Measurements from ENCODE around the gene SLC25A23.

The SLC25A23 gene

GRCh38 chr19:6483235-6483634 is 23.6 kb upstream of the SLC25A23 start:
- Histone ChIP-seq H2AFZ (ENCODE audit: low read length) (no peak overlapping the region), H2BK15ac (ENCODE audit: low read length) (no peak overlapping the region), H3K4me1 (ENCODE audit: control insufficient read depth in 2 of 2, insufficient read depth in 1 of 2, low read depth in 1 of 2, low read length in 2 of 2) (peaks cover 1 to 2% of the 10 kb centered on the region in 2 donors), H4K8ac (ENCODE audit: low read depth, low read length) (no peak overlapping the region), H3K36me3 (replicated peaks in 1 of 2; ENCODE audit: control insufficient read depth in 2 of 2, insufficient read depth in 2 of 2, low read length in 2 of 2) (no peaks in the 10 kb centered on the region), H3K79me1 (ENCODE audit: low read depth, low read length) (no peaks in the 10 kb centered on the region), H2AK5ac (ENCODE audit: low read depth, low read length) (no peak overlapping the region), H2BK12ac (ENCODE audit: low read length) (no peak overlapping the region), H3K4ac (ENCODE audit: low read length) (no peak overlapping the region), H3K27ac (replicated peaks; ENCODE audit: low read length) (no peak overlapping the region), H2BK120ac (ENCODE audit: low read depth, low read length) (no peak overlapping the region), H3K4me2 (ENCODE audit: insufficient read depth, low read length, poor library complexity, severe bottlenecking) (no peak overlapping the region), H3K9me3 (replicated peaks in 1 of 2; ENCODE audit: control insufficient read depth in 2 of 2, insufficient read depth in 1 of 2, low read depth in 1 of 2, low read length in 2 of 2) (no peaks in the 10 kb centered on the region), H3K9ac (ENCODE audit: low read depth, low read length, poor library complexity) (no peak overlapping the region), H3K14ac (ENCODE audit: low read length) (no peak overlapping the region), H3K23ac (ENCODE audit: low read depth, low read length, poor library complexity) (no peak overlapping the region), H4K91ac (ENCODE audit: low read depth, low read length, poor library complexity) (no peak overlapping the region), H3K27me3 (ENCODE audit: control insufficient read depth in 3 of 3, insufficient read depth in 3 of 3, low read depth in 1 of 3, low read length in 3 of 3) (peaks cover 0 to 22% (median 0%) of the 10 kb centered on the region in 3 experiments), H3K18ac (ENCODE audit: low read length) (no peak overlapping the region), H2BK5ac (ENCODE audit: low read length) (no peak overlapping the region), H3K4me3 (ENCODE audit: low read length in 2 of 2) (no peak overlapping the region)
- DNase-seq (ENCODE audit: low spot score), result no peak
- WGBS, 2 donors (ENCODE audit: extremely low coverage in 2 of 2, insufficient read length in 2 of 2, insufficient replicate concordance in 1 of 2), result no CpG with 5 or more reads among the region's 3 CpGs

GRCh38 chr19:6482343-6482686 is 22.7 kb upstream of the SLC25A23 start:
- no peak for DNase-seq (ENCODE audit: low spot score)
- H3K27me3 ChIP-seq (ENCODE audit: control insufficient read depth in 3 of 3, insufficient read depth in 3 of 3, low read depth in 1 of 3, low read length in 3 of 3), result peaks cover 0 to 22% (median under 1%) of the 10 kb centered on the region in 3 experiments
- no CpG with 5 or more reads among the region's 8 CpGs for WGBS, 2 donors (ENCODE audit: extremely low coverage in 2 of 2, insufficient read length in 2 of 2, insufficient replicate concordance in 1 of 2)
- H2BK120ac ChIP-seq (ENCODE audit: low read depth, low read length), result no peak overlapping the region
- H2BK12ac ChIP-seq (ENCODE audit: low read length), result no peak overlapping the region
- no peaks in the 10 kb centered on the region for H3K79me1 ChIP-seq (ENCODE audit: low read depth, low read length)
- H3K23ac ChIP-seq (ENCODE audit: low read depth, low read length, poor library complexity), result no peak overlapping the region
- peak overlapping the region; percentile 76 for H2AFZ ChIP-seq (ENCODE audit: low read length)
- no peak overlapping the region for H4K8ac ChIP-seq (ENCODE audit: low read depth, low read length)
- no peak overlapping the region for H3K27ac ChIP-seq (replicated peaks; ENCODE audit: low read length)
- no peak overlapping the region for H3K4ac ChIP-seq (ENCODE audit: low read length)
- no peak overlapping the region for H3K9ac ChIP-seq (ENCODE audit: low read depth, low read length, poor library complexity)
- no peak overlapping the region for H4K91ac ChIP-seq (ENCODE audit: low read depth, low read length, poor library complexity)
- H3K4me3 ChIP-seq (ENCODE audit: low read length in 2 of 2), result no peak overlapping the region
- H2BK15ac ChIP-seq (ENCODE audit: low read length), result no peak overlapping the region
- peaks cover 1 to 2% of the 10 kb centered on the region in 2 donors for H3K4me1 ChIP-seq (ENCODE audit: control insufficient read depth in 2 of 2, insufficient read depth in 1 of 2, low read depth in 1 of 2, low read length in 2 of 2)
- H3K9me3 ChIP-seq (replicated peaks in 1 of 2; ENCODE audit: control insufficient read depth in 2 of 2, insufficient read depth in 1 of 2, low read depth in 1 of 2, low read length in 2 of 2), result no peaks in the 10 kb centered on the region
- peak overlapping the region; percentile 25 for H2AK5ac ChIP-seq (ENCODE audit: low read depth, low read length)
- H3K14ac ChIP-seq (ENCODE audit: low read length), result no peak overlapping the region
- no peak overlapping the region for H3K18ac ChIP-seq (ENCODE audit: low read length)
- no peak overlapping the region for H2BK5ac ChIP-seq (ENCODE audit: low read length)
- H3K36me3 ChIP-seq (replicated peaks in 1 of 2; ENCODE audit: control insufficient read depth in 2 of 2, insufficient read depth in 2 of 2, low read length in 2 of 2), result no peaks in the 10 kb centered on the region
- no peak overlapping the region for H3K4me2 ChIP-seq (ENCODE audit: insufficient read depth, low read length, poor library complexity, severe bottlenecking)

- DNase-seq (ENCODE audit: low spot score), result no peak
- Histone ChIP-seq H4K8ac (ENCODE audit: low read depth, low read length) (no peak within 1 kb of the TSS), H3K4me1 (ENCODE audit: control insufficient read depth in 2 of 2, insufficient read depth in 1 of 2, low read depth in 1 of 2, low read length in 2 of 2) (peaks cover 2 to 5% of the 10 kb centered on the region in 2 donors), H3K36me3 (replicated peaks in 1 of 2; ENCODE audit: control insufficient read depth in 2 of 2, insufficient read depth in 2 of 2, low read length in 2 of 2) (no peaks in the 10 kb centered on the region), H2BK15ac (ENCODE audit: low read length) (peak within 1 kb of the TSS; percentile 59), H3K4me3 (ENCODE audit: low read length in 2 of 2) (peak within 1 kb of the TSS in 1 of 2 donors; percentile 46), H3K4ac (ENCODE audit: low read length) (no peak within 1 kb of the TSS), H2BK120ac (ENCODE audit: low read depth, low read length) (no peak within 1 kb of the TSS), H2AFZ (ENCODE audit: low read length) (peak within 1 kb of the TSS; percentile 76), H3K27me3 (ENCODE audit: control insufficient read depth in 3 of 3, insufficient read depth in 3 of 3, low read depth in 1 of 3, low read length in 3 of 3) (peaks cover 0 to 28% (median 6%) of the 10 kb centered on the region in 3 experiments), H3K9me3 (replicated peaks in 1 of 2; ENCODE audit: control insufficient read depth in 2 of 2, insufficient read depth in 1 of 2, low read depth in 1 of 2, low read length in 2 of 2) (no peaks in the 10 kb centered on the region), H3K9ac (ENCODE audit: low read depth, low read length, poor library complexity) (no peak within 1 kb of the TSS), H2BK5ac (ENCODE audit: low read length) (no peak within 1 kb of the TSS), H3K18ac (ENCODE audit: low read length) (peak within 1 kb of the TSS; percentile 89), H3K4me2 (ENCODE audit: insufficient read depth, low read length, poor library complexity, severe bottlenecking) (no peak within 1 kb of the TSS), H3K27ac (replicated peaks; ENCODE audit: low read length) (no peak within 1 kb of the TSS), H3K79me1 (ENCODE audit: low read depth, low read length) (no peaks in the 10 kb centered on the region), H2BK12ac (ENCODE audit: low read length) (no peak within 1 kb of the TSS), H3K23ac (ENCODE audit: low read depth, low read length, poor library complexity) (peak within 1 kb of the TSS; percentile 93), H4K91ac (ENCODE audit: low read depth, low read length, poor library complexity) (no peak within 1 kb of the TSS), H2AK5ac (ENCODE audit: low read depth, low read length) (peak within 1 kb of the TSS; percentile 25), H3K14ac (ENCODE audit: low read length) (peak within 1 kb of the TSS; percentile 63)
- WGBS, 2 donors (ENCODE audit: extremely low coverage in 2 of 2, insufficient read length in 2 of 2, insufficient replicate concordance in 1 of 2), result no CpG with 5 or more reads among the region's 24 CpGs
Observed at GRCh38 chr19:6481541-6482342, 22.1 kb upstream of the SLC25A23 start, which contains the start of gene DENND1C. Gene DENND1C, minus strand, starts transcription at chr19:6481787. Its CDS starts 92 bp downstream, at chr19:6481695.

GRCh38 chr19:6480848-6481415 is 21.3 kb upstream of the SLC25A23 start:
- WGBS, 2 donors (ENCODE audit: extremely low coverage in 2 of 2, insufficient read length in 2 of 2, insufficient replicate concordance in 1 of 2), result no CpG with 5 or more reads among the region's 10 CpGs
- Histone ChIP-seq H4K8ac (ENCODE audit: low read depth, low read length) (no peak overlapping the region), H3K79me1 (ENCODE audit: low read depth, low read length) (no peaks in the 10 kb centered on the region), H3K36me3 (replicated peaks in 1 of 2; ENCODE audit: control insufficient read depth in 2 of 2, insufficient read depth in 2 of 2, low read length in 2 of 2) (no peaks in the 10 kb centered on the region), H3K4ac (ENCODE audit: low read length) (no peak overlapping the region), H3K14ac (ENCODE audit: low read length) (no peak overlapping the region), H2BK5ac (ENCODE audit: low read length) (no peak overlapping the region), H2BK12ac (ENCODE audit: low read length) (no peak overlapping the region), H3K27me3 (ENCODE audit: control insufficient read depth in 3 of 3, insufficient read depth in 3 of 3, low read depth in 1 of 3, low read length in 3 of 3) (peaks cover 0 to 35% (median 8%) of the 10 kb centered on the region in 3 experiments), H3K9ac (ENCODE audit: low read depth, low read length, poor library complexity) (no peak overlapping the region), H3K23ac (ENCODE audit: low read depth, low read length, poor library complexity) (no peak overlapping the region), H3K9me3 (replicated peaks in 1 of 2; ENCODE audit: control insufficient read depth in 2 of 2, insufficient read depth in 1 of 2, low read depth in 1 of 2, low read length in 2 of 2) (peaks cover 0 to 4% of the 10 kb centered on the region in 2 donors), H4K91ac (ENCODE audit: low read depth, low read length, poor library complexity) (no peak overlapping the region), H3K27ac (replicated peaks; ENCODE audit: low read length) (no peak overlapping the region), H2BK15ac (ENCODE audit: low read length) (no peak overlapping the region), H2BK120ac (ENCODE audit: low read depth, low read length) (no peak overlapping the region), H3K4me2 (ENCODE audit: insufficient read depth, low read length, poor library complexity, severe bottlenecking) (no peak overlapping the region), H3K18ac (ENCODE audit: low read length) (no peak overlapping the region), H2AK5ac (ENCODE audit: low read depth, low read length) (no peak overlapping the region), H2AFZ (ENCODE audit: low read length) (peak overlapping the region; percentile 76), H3K4me1 (ENCODE audit: control insufficient read depth in 2 of 2, insufficient read depth in 1 of 2, low read depth in 1 of 2, low read length in 2 of 2) (peaks cover 2 to 6% of the 10 kb centered on the region in 2 donors), H3K4me3 (ENCODE audit: low read length in 2 of 2) (peak overlapping the region in 1 of 2 donors; percentile 46)
- no peak for DNase-seq (ENCODE audit: low spot score)
